ENCODE measurements around the gene CLPTM1. TPM values are rescaled to one million over a fixed set of nuclear protein-coding genes. Genes with fewer than 3 reads are reported as not detected.

Gene CLPTM1
- polyA plus RNA-seq, 3 donors from 2014 or later: 20.8 to 33.1 (median 21.2) TPM

DNA sequence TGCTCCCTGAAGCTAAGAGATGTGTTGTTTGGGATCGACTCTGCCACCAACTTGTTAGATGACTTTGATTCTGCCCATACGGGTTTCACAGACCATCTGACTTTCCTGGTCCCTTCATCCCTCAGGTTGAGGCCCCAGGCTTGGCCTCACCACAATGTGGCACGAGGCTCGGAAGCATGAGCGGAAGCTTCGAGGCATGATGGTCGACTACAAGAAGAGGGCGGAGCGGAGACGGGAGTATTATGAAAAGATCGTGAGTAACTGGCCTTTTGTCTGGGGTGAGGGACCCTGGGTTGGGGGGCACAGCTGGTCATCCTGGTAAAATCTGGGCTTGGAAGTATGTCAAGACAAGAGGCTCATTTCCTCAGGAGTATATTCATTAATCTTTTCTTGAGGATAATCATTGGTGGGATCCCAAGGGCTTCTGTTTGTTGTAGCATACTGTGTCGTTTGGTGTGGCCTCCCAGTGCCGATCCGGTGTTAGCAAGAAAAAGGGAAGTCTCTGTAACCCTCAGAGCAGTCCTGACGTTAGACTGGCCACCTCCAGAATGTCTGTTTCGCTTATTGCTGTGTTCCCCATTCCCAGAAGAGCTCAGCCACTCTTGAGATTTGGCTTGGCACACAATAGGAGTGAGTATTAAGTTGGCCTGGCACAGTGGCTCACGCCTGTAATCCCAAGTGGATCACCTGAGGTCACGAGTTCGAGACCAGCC, 85.0 kb downstream of the CLPTM1 start:
- peak overlapping the region; percentile 88 to 98 (median 96) for H3K27ac Mint-ChIP-seq
- peaks cover 4 to 10% (median 10%) of the 10 kb centered on the region in 3 donors for H3K27me3 Mint-ChIP-seq (ENCODE audit: low read depth in 3 of 3)
- peak overlapping the region; percentile 95 to 99 (median 98) for H3K4me3 Mint-ChIP-seq
- peaks cover 31 to 39% of the 10 kb centered on the region in 2 donors for H3K4me1 Mint-ChIP-seq
- no peaks in the 10 kb centered on the region for H3K9me3 Mint-ChIP-seq
- DNase-seq: no peak
- peaks cover 7 to 14% (median 11%) of the 10 kb centered on the region in 3 donors for H3K36me3 Mint-ChIP-seq

DNA sequence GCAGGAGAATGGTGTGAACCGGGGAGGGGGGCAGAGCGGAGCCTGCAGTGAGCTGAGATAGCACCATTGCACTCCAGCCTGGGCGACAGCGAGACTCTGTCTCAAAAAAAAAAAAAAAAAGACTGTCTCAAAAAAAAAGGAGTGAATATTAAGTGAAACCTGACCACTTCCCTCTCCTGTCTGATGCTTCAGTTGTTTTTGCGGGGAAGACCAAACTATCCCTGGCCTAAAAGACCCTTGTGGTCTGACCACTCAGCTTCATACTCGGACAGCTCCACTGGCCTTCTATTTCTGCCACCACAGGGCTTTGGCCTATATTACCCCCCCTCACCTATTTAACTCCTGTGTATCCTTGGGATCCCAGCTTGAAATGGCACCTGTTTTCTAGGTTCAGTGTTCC, 85.9 kb downstream of the CLPTM1 start:
- H3K27me3 Mint-ChIP-seq (ENCODE audit: low read depth in 3 of 3): peaks cover 4 to 10% (median 10%) of the 10 kb centered on the region in 3 donors
- H3K9me3 Mint-ChIP-seq: no peaks in the 10 kb centered on the region
- peaks cover 34 to 45% of the 10 kb centered on the region in 2 donors for H3K4me1 Mint-ChIP-seq
- H3K4me3 Mint-ChIP-seq: peak overlapping the region in 4 of 5 donors; percentile 5 to 57 (median 40)
- H3K27ac Mint-ChIP-seq: peak overlapping the region; percentile 35 to 98 (median 70)
- peaks cover 3 to 13% (median 11%) of the 10 kb centered on the region in 3 donors for H3K36me3 Mint-ChIP-seq
- no peak for DNase-seq

Other genes starting within 250 kb of the CLPTM1 start
- 10 to 100 TPM in 2 of 3 donors, 1 to 10 TPM in 1; 5.6 to 10.2 (median 10.2) TPM for gene BCL3, start 206.7 kb upstream of the CLPTM1 start, polyA plus RNA-seq
- not detected for gene CBLC, start 177.5 kb upstream of the CLPTM1 start, polyA plus RNA-seq
- gene BCAM, start 146.3 kb upstream of the CLPTM1 start, polyA plus RNA-seq: not detected
- under 1 TPM in 2 of 3 donors, not detected in 1; 0.09 to 0.34 TPM for gene NECTIN2, start 109.1 kb upstream of the CLPTM1 start, polyA plus RNA-seq
- 10 to 100 TPM; 15.5 to 39.7 (median 25.6) TPM for gene TOMM40, start 64.1 kb upstream of the CLPTM1 start, polyA plus RNA-seq
- gene APOE, start 49.6 kb upstream of the CLPTM1 start, polyA plus RNA-seq: not detected
- under 1 TPM in 1 of 3 donors, not detected in 2; 0.47 TPM for gene APOC1, start 40.8 kb upstream of the CLPTM1 start, polyA plus RNA-seq
- gene APOC4, start 13.1 kb upstream of the CLPTM1 start, polyA plus RNA-seq: not detected
- 1 to 10 TPM in 1 of 3 donors, not detected in 2; 1.4 TPM for gene APOC2, start 9.3 kb upstream of the CLPTM1 start, polyA plus RNA-seq
- gene RELB, start 46.1 kb downstream of the CLPTM1 start, polyA plus RNA-seq: 10 to 100 TPM in 1 of 3 donors, 1 to 10 TPM in 2; 6.0 to 15.4 (median 7.1) TPM
- 1 to 10 TPM; 2.7 to 9.0 (median 2.9) TPM for gene CLASRP, start 83.7 kb downstream of the CLPTM1 start, polyA plus RNA-seq
- gene ZNF296, start 121.1 kb downstream of the CLPTM1 start, polyA plus RNA-seq: 10 to 100 TPM in 2 of 3 donors, 1 to 10 TPM in 1; 4.0 to 25.6 (median 12.4) TPM
- 100 to 1,000 TPM; 120 to 130 (median 123) TPM for gene GEMIN7, start 123.9 kb downstream of the CLPTM1 start, polyA plus RNA-seq
- 1 to 10 TPM in 1 of 3 donors, under 1 TPM in 1, not detected in 1; 0.37 to 1.1 TPM for gene PPP1R37, start 137.8 kb downstream of the CLPTM1 start, polyA plus RNA-seq
- gene NKPD1, start 205.6 kb downstream of the CLPTM1 start, polyA plus RNA-seq: under 1 TPM in 2 of 3 donors, not detected in 1; 0.18 to 0.43 TPM
- gene TRAPPC6A, start 222.9 kb downstream of the CLPTM1 start, polyA plus RNA-seq: 100 to 1,000 TPM; 132 to 193 (median 166) TPM
- gene BLOC1S3, start 223.4 kb downstream of the CLPTM1 start, polyA plus RNA-seq: 10 to 100 TPM in 1 of 3 donors, 1 to 10 TPM in 2; 2.9 to 22.4 (median 8.5) TPM

Measured in immature natural killer cell (primary cell).